GM12875 (cell line): ENCODE measurements around the gene C11orf58.

Experiments
- H3K4me3 ChIP-seq: one replicate; pipeline ENCODE4 v1.5.1; 2011; ENCODE audit warnings: low read depth, low read length, control low read depth
- CTCF ChIP-seq: IDR thresholded peaks from 2 replicates; pipeline ENCODE4 v1.5.1; 2011; ENCODE audit warnings: low read depth, mild to moderate bottlenecking, control low read depth, inconsistent platforms, low read length, moderate library complexity, borderline replicate concordance; ENCODE audit not compliant: insufficient read depth

C11orf58 gene

DNA sequence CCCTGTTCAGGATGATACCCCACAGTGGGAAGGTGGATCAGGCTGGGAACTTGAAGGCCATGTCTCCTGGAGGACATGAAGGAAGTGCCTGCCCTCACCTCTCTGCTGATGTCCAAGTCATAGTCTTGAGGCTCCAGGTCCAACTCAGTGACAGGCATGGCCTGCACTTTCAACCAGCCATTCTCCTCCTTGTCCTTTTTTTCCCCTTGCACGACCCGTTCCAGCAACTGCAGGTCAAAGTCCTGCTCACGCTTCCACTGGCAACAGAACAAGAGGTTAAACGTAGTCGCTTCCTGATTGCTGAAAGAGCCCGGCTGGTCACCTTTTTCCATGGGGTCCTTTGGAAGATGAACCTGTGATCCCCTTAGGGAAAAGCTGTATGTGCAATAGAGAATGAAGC is 47.7 kb downstream of the C11orf58 start:
- no peak overlapping the region for H3K4me3 ChIP-seq
- TF ChIP-seq CTCF: no peak

GRCh38 chr11:16787035-16787742 is 48.7 kb downstream of the C11orf58 start:
- TF ChIP-seq CTCF: no peak
- no peak overlapping the region for H3K4me3 ChIP-seq

DNA sequence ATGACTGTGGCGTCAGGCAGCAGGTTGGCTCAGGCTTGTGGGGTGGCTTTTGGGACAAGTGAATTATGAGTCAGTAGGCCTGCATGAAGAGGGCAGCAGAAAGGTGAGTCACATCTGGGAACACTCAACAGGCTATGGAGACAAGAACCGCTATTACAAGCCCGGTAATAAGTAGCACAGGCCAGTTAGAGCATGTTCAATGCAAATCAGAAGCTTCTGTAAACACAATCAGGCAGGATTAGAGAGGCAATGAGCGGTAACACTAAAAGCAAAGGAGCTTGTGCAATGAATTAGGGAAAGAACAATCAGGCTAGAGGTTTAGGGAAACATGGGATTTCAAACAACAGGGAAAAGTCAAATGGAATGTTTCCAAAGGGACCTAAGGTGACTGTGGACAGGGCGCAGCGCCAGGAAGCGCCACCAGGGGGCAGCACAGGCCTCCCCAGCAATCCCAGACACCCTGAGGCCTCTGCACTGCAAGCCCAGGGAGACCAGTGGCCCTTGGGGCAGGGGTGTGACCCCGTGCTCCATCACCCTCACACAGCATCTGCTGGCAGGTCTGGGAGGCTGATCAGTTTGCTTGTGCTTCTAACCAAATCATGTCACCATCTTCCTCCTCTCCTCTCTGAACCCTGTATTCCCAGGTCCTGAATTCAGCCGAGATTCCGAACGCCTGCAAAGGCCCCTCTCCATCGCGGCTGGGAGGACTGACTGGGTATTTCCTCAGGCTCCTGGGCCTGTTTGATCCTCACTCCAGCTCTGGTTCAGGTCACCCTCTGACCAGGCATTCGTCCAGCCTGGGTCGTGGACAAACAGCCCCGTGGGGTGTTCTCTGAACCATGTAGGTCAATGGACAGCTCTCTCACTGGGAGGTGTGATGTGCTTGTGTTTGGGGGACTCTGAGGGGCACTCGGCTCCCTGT is 50.0 kb downstream of the C11orf58 start:
- TF ChIP-seq CTCF: peak; percentile 99
- H3K4me3 ChIP-seq: no peak overlapping the region

DNA sequence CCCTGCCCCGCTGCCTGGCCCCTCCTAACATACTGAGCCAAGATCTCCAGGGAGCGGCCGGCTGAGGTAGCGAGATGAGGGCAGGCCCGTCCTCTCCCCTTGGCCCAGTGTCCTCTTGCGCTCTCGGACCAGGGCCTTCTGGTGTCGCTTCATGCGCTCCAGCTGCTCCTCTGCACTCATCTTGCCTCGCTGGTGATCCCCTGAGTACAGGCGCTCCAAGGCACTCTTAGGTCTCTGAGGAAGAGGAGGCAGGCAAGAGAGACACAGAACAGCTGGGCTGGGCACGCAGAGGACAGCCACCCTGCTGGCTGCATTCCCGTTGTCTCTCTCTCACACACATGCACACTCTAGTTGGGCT is 50.6 kb downstream of the C11orf58 start:
- H3K4me3 ChIP-seq: no peak overlapping the region
- TF ChIP-seq CTCF: no peak

DNA sequence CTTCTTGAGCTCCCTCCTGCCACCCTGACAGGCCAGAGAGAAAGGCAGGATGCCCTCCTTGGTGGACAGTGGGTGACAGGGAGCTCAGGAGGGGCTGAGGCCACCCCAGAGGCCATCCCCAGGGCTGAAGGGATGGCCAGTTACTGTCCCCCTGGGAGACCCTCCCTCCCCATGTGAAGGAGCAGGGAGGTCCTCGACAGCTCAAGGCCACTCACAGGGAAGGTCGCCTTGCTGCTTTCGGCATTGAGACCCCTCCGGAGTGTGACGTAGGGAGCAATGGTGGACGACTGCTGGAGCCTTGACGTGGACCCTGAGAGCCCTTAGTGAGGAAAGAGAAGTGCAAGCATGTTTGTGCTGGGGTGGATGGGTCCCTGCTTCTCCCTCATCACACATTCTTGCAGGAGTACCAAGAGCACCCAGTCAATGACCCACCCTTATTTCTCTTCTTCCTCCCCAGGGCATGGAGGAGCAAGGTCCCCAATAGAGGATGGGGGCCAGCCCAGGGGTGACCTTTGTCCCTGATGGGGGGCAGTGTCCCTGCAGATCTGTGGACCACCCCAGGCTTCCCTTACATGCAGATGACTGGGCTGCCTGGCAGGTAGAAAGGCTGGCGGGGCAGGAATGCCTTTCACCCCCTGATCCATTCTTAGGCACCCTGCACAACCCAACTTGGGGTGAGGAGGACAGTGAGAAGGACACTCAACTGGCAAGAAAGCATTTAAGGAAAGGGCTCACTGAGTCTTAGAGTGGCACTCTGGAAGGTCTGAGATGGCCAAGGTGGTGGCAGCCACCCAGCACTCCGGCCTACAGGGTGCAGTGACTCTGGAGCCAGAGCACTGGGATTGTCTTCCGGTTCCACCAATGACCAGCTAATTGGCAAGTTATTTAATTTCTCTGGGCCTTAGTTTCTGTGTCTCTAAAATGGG is 51.4 kb downstream of the C11orf58 start:
- no peak for TF ChIP-seq CTCF
- no peak overlapping the region for H3K4me3 ChIP-seq

DNA sequence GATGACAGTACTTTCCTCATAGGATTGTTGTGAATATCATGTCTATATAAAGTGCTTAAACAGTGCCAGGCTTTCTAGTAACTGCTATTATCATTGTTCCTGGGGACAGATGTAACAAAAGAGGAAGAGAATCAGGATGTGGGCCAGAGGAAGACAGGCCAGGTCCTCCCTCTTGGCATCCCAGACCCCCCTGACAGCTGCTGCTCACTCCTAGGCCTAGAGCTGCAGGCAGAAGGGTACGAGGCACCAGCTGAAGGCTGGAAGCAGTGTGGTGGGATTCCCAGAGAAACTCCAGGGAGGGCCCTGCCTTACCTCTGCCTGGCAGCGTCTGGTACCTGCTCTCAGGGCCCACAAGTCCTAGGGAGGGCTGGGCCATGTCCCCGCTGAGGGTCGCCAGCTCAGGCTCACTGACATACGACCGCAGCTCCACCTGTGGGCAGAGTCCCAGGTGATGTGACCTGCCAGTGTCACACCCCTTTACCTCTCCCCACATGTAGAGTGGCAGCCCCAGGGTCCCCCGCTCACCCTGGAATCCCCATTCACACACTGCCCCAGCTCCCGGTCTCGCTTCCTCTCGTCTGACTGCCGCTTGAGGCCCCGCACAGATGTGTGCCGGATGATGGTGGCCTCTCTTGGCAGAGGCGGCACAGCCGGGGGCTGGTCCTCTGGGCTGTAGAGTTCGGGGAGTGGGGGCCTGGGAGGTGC is 52.2 kb downstream of the C11orf58 start:
- no peak overlapping the region for H3K4me3 ChIP-seq
- TF ChIP-seq CTCF: no peak
